Skin of body (tissue), 2 donors: ENCODE measurements around the gene SLC22A1. TPM values are rescaled to one million over a fixed set of nuclear protein-coding genes. Genes with fewer than 3 reads are reported as not detected.
"Not testable (repeated sequence)": the region's sequence is repeated elsewhere in the genome, so short reads cannot be mapped to it uniquely, and the experiment has no call there.

Experiments
- DNase-seq: peaks from one replicate; lab custom pipeline; 2025; lab: John Stamatoyannopoulos, UW
- total RNA-seq: library from RNA; depleted of rRNA; stranded (reverse); fragments of >200 nt; gene quantifications from one replicate; pipeline ENCODE4 v1.2.3, GENCODE V29; 2014

SLC22A1 gene
- total RNA-seq, 1 donor from 2014 or later, result 0.59 TPM

GRCh38 chr6:160093061-160093460 is 28.6 kb upstream of the SLC22A1 start:
- no peak for DNase-seq

- DNase-seq, result no peak
Observed at GRCh38 chr6:160093946-160094345, 27.7 kb upstream of the SLC22A1 start.

GRCh38 chr6:160095146-160095845 is 26.3 kb upstream of the SLC22A1 start:
- DNase-seq, result no peak

- no peak for DNase-seq
Observed at GRCh38 chr6:160101277-160102205, 20.1 kb upstream of the SLC22A1 start.

- no peak for DNase-seq
Observed at GRCh38 chr6:160102399-160102798, 19.2 kb upstream of the SLC22A1 start.

GRCh38 chr6:160102956-160103824 is 18.4 kb upstream of the SLC22A1 start:
- no peak for DNase-seq

- no peak for DNase-seq
Observed at GRCh38 chr6:160103825-160104100, 17.9 kb upstream of the SLC22A1 start.

- no peak for DNase-seq
Observed at GRCh38 chr6:160104821-160105517, 16.6 kb upstream of the SLC22A1 start.

GRCh38 chr6:160106010-160106409 is 15.6 kb upstream of the SLC22A1 start:
- DNase-seq, result no peak

- no peak for DNase-seq
Observed at GRCh38 chr6:160106701-160107100, 14.9 kb upstream of the SLC22A1 start.

GRCh38 chr6:160108077-160108476 is 13.5 kb upstream of the SLC22A1 start:
- DNase-seq, result no peak

- no peak for DNase-seq
Observed at GRCh38 chr6:160110586-160111123, 11.0 kb upstream of the SLC22A1 start.

- DNase-seq, result no peak
Observed at GRCh38 chr6:160111806-160112205, 9.8 kb upstream of the SLC22A1 start.

GRCh38 chr6:160112628-160113299 is 8.9 kb upstream of the SLC22A1 start:
- no peak for DNase-seq

GRCh38 chr6:160114536-160114935 is 7.1 kb upstream of the SLC22A1 start:
- DNase-seq, result not testable (repeated sequence)

GRCh38 chr6:160115421-160115820 is 6.2 kb upstream of the SLC22A1 start:
- DNase-seq, result no peak

GRCh38 chr6:160116411-160116810 is 5.2 kb upstream of the SLC22A1 start:
- DNase-seq, result no peak

- DNase-seq, result no peak
Observed at GRCh38 chr6:160117137-160117536, 4.5 kb upstream of the SLC22A1 start.

GRCh38 chr6:160118620-160119229 is 2.9 kb upstream of the SLC22A1 start:
- DNase-seq, result no peak

GRCh38 chr6:160120087-160120486 is 1.5 kb upstream of the SLC22A1 start:
- DNase-seq, result no peak
